Cardiac fibroblast (primary cell): Measurements from ENCODE around the gene CEP250.

Source experiments
- DNase-seq, 2 donors: peaks; one replicate each; pipeline versions ENCODE4 v3.0.0 to v3.0.0-alpha.2; 2010; ENCODE audit warnings: low read depth in 2 of 2
- H3K4me3 ChIP-seq, 2 donors: replicated peaks in 1 of 2; 1 replicate in 1 of 2; 2 replicates in 1 of 2; pipeline ENCODE4 v1.5.1; 2011; ENCODE audit warnings: low read depth in 2 of 2, low read length in 2 of 2, mild to moderate bottlenecking in 2 of 2, moderate library complexity in 1 of 2
- TF ChIP-seq, protein P1 (sequence below): IDR thresholded peaks from one replicate; pipeline ENCODE4 v1.5.1; 2011; ENCODE audit warnings: low read depth, mild to moderate bottlenecking, low read length, inconsistent platforms

The CEP250 gene

DNA sequence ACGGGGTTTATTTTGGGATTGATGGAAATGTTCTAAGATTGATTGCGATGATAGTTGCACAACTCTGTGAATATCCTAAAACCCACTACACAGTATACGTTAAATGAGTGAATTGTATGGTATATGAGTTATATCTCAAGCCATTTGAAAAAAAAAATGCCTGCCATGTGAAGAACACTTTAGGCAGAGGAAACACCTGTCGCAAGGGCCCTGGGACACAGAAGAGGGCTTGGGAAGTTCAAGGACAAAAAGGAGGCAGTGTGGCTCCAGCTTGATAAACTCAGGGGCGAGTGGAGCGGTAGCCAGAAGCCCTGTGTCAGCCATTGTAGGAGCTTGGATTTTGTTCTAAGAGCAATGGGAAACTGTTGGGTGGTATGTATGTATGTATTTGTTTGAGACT, 37.0 kb downstream of the CEP250 start:
- DNase-seq, result no peak
- H3K4me3 ChIP-seq, result no peak overlapping the region
- TF ChIP-seq, protein P1, sequence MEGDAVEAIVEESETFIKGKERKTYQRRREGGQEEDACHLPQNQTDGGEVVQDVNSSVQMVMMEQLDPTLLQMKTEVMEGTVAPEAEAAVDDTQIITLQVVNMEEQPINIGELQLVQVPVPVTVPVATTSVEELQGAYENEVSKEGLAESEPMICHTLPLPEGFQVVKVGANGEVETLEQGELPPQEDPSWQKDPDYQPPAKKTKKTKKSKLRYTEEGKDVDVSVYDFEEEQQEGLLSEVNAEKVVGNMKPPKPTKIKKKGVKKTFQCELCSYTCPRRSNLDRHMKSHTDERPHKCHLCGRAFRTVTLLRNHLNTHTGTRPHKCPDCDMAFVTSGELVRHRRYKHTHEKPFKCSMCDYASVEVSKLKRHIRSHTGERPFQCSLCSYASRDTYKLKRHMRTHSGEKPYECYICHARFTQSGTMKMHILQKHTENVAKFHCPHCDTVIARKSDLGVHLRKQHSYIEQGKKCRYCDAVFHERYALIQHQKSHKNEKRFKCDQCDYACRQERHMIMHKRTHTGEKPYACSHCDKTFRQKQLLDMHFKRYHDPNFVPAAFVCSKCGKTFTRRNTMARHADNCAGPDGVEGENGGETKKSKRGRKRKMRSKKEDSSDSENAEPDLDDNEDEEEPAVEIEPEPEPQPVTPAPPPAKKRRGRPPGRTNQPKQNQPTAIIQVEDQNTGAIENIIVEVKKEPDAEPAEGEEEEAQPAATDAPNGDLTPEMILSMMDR, result no peak

DNA sequence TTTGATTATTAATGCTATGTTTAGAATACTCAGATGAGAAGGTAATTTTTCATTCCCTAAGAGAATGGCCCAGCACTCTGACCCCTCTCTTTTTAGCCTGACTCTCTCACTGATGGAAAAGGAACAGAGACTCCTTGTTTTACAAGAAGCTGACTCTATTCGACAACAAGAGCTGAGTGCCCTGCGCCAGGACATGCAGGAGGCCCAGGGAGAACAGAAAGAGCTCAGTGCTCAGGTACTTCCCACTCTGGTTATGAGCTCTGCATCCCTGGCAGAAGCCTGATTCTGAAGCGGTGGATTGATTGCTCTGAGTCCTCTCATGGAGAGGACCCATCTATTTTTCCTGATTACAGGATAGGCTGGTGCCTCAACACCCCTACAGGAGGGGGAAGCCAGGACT, 41.1 kb downstream of the CEP250 start:
- TF ChIP-seq, protein P1, result no peak
- DNase-seq, result no peak
- H3K4me3 ChIP-seq, result no peak overlapping the region

DNA sequence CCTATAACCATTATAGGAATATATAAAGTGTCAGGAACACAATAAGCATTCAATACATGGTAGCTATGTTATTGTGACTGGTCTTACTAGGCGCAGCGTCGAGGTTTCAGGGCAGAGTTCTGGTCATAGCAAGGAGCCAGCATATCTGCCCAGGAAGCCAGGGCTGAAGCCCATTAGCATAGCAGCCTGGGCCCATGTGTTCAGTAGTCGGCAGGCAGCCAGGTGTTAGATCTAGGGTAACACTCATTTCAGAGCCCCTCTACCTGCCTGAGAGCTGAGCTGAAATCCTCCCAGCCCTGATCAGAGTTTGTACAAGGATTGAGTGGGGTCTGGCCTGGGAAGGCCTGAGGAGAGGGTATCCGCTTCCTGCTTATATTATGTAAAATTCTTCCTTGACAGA, 41.9 kb downstream of the CEP250 start:
- DNase-seq, result no peak
- TF ChIP-seq, protein P1, result no peak
- H3K4me3 ChIP-seq, result no peak overlapping the region

DNA sequence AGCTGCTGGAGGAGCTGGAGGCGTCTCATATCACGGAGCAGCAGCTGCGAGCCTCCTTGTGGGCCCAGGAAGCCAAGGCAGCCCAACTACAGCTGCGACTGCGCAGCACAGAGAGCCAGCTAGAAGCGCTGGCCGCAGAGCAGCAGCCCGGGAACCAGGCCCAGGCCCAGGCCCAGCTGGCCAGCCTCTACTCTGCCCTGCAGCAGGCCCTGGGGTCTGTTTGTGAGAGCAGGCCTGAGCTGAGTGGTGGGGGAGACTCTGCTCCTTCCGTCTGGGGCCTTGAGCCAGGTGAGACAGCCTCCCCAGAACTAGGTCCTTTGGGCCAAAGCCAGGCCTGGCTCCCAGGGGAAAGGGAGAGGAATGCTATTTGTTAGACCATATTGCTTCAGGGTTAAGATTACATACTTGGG, 42.4 kb downstream of the CEP250 start:
- DNase-seq, result peak; percentile 38 to 81
- no peak overlapping the region for H3K4me3 ChIP-seq
- TF ChIP-seq, protein P1, result no peak

DNA sequence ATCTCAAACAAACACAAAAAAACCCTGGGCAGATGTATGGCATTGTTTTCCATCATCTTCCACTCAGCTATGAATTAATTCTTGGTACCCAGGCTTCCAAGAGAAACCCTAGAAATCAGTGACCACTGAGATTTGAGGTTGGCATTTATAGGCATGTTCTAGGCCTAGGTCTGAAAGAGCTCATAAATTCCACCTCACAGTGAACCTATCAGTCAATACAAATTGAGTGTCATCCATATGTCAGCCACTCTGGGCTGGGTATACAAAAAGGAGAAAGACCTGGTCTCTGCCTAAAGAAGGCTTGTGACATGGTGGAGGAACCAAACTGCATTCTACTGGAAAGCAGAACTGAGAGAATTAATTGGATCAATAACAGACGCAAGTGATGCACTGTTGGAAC, 43.9 kb downstream of the CEP250 start:
- no peak for DNase-seq
- TF ChIP-seq, protein P1, result no peak
- H3K4me3 ChIP-seq, result no peak overlapping the region

DNA sequence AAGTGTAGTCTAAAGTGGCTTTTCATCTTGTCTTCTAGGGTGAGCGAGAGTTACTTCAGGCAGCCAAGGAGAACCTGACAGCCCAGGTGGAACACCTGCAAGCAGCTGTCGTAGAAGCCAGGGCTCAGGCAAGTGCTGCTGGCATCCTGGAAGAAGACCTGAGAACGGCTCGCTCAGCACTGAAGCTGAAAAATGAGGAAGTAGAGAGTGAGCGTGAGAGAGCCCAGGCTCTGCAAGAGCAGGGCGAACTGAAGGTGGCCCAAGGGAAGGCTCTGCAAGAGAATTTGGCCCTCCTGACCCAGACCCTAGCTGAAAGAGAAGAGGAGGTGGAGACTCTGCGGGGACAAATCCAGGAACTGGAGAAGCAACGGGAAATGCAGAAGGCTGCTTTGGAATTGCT, 47.0 kb downstream of the CEP250 start:
- H3K4me3 ChIP-seq, result no peak overlapping the region
- TF ChIP-seq, protein P1, result no peak
- no peak for DNase-seq

DNA sequence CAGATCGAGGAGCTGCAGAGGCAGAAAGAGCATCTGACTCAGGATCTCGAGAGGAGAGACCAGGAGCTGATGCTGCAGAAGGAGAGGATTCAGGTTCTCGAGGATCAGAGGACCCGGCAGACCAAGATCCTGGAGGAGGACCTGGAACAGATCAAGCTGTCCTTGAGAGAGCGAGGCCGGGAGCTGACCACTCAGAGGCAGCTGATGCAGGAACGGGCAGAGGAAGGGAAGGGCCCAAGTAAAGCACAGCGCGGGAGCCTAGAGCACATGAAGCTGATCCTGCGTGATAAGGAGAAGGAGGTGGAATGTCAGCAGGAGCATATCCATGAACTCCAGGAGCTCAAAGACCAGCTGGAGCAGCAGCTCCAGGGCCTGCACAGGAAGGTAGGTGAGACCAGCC, 47.9 kb downstream of the CEP250 start:
- TF ChIP-seq, protein P1, result no peak
- no peak overlapping the region for H3K4me3 ChIP-seq
- DNase-seq, result no peak
